Kidney epithelial cell (primary cell): ENCODE results near the gene SEMA3C. TPM values are rescaled to one million over a fixed set of nuclear protein-coding genes. Genes with fewer than 3 reads are reported as not detected.

Experiments used
- DNase-seq: peaks from one replicate; pipeline ENCODE4 v3.0.0-alpha.2; 2010; ENCODE audit warnings: low read depth
- H3K27me3 ChIP-seq: 2 replicates; pipeline ENCODE4 v1.6.0; 2011; ENCODE audit warnings: low read length; ENCODE audit not compliant: control insufficient read depth, insufficient read depth
- H3K36me3 ChIP-seq: 2 replicates; pipeline ENCODE4 v1.5.1; 2011; ENCODE audit warnings: low read length; ENCODE audit not compliant: control insufficient read depth, insufficient read depth
- H3K4me3 ChIP-seq: 2 replicates; pipeline ENCODE4 v1.5.1; 2011; ENCODE audit warnings: low read depth, mild to moderate bottlenecking, control low read depth, low read length
- total RNA-seq: library from RNA; depleted of rRNA; stranded (reverse); fragments of >200 nt; gene quantifications from 2 replicates; pipeline ENCODE4 v1.2.3, GENCODE V29; 2015
- TF ChIP-seq, protein P1 (sequence below): IDR thresholded peaks from 2 replicates; pipeline ENCODE4 v1.5.1; 2011; ENCODE audit warnings: mild to moderate bottlenecking, moderate library complexity, low read length, control low read depth, inconsistent platforms; ENCODE audit not compliant: insufficient read depth, poor library complexity, severe bottlenecking

SEMA3C gene
- total RNA-seq, 1 donor from 2014 or later = 113 TPM

DNA sequence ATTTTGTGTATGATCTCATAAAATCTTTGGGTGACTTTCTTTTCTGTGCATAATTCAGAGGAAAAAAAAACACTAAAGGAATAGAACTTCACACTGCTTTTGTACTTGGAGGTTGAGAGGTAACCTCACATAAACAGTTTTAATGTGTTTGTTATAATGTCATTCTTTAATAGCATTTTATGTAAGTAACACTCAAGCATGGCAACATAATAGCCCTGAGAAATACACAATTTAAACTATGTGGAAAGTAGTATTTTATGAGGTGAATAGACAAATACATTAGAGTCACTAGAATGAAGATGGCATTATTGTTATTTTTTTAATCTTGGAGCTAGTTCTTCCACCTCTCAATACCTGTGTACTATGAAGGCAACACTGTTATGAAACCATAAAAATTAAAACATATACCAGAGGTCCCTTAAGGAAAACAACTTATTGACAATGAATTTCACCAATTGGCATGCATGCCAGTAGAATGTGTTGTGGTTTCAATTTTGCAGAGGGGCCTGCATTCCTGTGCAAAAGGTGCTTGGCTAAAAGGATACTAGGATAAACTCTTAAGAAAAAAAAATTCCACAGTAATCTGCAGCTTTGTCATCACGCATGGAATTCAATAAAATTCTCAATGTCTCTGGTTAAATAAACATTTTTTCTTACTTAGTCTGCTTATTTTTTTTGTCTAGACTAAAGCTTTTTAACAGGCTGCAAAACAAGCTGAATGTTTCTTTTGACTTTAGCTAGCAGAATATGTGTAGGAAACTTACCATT is 177.9 kb downstream of the SEMA3C start:
- Histone ChIP-seq H3K36me3 (no peaks in the 10 kb centered on the region), H3K4me3 (no peak overlapping the region), H3K27me3 (no peaks in the 10 kb centered on the region)
- TF ChIP-seq, protein P1, sequence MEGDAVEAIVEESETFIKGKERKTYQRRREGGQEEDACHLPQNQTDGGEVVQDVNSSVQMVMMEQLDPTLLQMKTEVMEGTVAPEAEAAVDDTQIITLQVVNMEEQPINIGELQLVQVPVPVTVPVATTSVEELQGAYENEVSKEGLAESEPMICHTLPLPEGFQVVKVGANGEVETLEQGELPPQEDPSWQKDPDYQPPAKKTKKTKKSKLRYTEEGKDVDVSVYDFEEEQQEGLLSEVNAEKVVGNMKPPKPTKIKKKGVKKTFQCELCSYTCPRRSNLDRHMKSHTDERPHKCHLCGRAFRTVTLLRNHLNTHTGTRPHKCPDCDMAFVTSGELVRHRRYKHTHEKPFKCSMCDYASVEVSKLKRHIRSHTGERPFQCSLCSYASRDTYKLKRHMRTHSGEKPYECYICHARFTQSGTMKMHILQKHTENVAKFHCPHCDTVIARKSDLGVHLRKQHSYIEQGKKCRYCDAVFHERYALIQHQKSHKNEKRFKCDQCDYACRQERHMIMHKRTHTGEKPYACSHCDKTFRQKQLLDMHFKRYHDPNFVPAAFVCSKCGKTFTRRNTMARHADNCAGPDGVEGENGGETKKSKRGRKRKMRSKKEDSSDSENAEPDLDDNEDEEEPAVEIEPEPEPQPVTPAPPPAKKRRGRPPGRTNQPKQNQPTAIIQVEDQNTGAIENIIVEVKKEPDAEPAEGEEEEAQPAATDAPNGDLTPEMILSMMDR = no peak
- DNase-seq = no peak

DNA sequence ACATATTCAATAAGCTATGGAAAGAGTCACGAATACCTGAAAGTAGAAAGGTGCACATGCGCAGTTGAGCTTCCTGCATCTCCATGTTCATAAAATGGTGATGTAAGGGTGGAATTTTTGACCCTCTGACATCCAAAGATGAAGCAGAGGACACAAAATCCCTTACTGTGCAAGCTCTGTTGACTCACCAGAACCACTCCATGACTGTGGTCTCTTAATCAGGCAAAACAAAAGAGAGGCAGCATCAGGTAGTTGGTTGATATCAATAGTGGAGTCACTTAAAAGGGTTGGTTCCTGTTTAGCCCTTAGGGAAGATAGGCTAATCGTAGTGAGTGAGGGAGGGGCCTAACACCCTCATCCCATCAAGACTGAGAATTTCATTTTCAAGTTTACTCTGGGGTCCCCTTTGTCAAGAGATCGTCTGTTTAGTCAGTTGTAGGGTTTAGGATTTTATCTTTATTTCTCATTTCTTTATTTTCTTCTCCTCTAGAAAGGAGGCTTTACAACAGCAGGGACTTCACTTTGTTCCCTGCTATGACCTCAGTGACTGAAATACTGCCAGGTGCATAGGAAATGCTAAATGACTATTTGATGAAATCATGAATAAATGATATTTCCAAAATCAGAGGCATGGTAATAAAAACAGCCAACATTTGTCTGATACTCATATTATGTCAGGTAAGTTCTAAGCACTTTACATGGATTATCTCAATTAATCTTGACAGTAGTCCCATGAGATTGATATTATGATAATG is 182.3 kb downstream of the SEMA3C start:
- Histone ChIP-seq H3K27me3 (no peaks in the 10 kb centered on the region), H3K4me3 (no peak overlapping the region), H3K36me3 (no peaks in the 10 kb centered on the region)
- DNase-seq = no peak
- TF ChIP-seq, protein P1 = no peak

DNA sequence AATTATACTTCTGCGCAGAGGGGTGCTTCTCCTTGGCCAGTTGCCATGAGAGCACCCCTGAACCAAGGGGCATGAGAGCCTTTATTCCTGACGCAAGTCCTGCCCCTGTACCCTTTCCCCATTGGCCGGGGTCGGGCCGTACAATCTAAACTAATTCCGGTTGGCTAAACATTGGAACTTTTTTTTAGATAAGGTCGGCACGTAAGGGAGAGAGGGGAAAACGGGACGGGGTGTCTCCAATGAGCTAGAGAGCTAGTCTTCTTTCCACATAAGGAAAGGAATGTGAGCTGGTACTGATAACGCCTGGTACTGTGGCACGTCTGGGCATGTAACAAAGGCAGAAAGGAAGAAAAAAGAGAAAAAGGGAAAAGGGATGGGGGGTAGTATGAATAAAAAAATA is 183.5 kb downstream of the SEMA3C start:
- no peak overlapping the region for H3K4me3 ChIP-seq
- DNase-seq = no peak
- no peaks in the 10 kb centered on the region for H3K27me3 ChIP-seq
- H3K36me3 ChIP-seq = no peaks in the 10 kb centered on the region
- TF ChIP-seq, protein P1 = no peak

DNA sequence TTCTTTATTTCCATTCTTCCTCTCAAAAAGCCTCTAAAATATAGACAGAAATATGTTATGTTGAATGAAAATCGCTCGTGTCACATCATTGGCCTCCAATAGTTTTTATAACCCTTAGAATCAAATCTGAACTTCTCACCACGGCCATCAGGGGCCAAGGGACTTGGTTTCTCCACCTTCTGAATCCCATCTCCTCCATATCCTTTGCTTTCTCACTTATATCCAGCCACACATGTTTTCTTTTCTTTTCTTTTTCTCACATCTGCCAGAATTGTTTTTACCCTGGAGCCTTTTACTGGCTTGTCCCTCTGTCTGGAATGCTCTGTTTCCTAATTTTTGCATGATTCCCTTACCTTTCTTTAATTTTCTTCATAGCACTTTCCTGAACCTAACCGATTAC is 184.8 kb downstream of the SEMA3C start:
- TF ChIP-seq, protein P1 = no peak
- DNase-seq = no peak

DNA sequence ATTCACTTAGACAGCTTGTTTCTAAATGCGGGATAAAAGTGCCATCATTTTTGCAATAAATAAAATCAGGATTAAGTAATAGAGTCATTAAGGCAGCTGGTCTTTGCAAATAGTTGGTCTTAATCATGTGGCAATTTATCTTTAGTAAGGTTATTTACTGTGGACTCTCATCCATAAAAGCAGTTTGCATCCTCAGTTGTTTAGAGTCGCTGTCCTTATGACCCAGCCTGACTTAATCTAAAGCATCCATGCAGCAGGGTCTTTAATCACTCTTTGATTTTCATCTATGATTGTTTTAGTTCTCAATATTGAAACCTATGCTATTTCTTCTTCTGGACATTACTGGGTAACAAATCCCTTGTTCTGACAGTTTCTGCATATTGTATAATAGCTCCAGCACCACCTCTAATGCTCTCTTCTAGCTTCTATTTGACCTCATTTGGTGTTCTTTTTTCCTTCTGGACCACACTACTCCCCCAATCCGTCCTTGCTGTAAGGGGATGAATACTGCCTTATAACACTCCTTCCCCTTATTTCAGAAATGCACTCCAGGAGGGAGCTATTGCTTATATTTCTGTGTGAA is 185.4 kb downstream of the SEMA3C start:
- TF ChIP-seq, protein P1 = no peak
- no peaks in the 10 kb centered on the region for H3K27me3 ChIP-seq
- no peak for DNase-seq

More for the DNA sequence above, 184.8 kb downstream of the SEMA3C start:
- Histone ChIP-seq H3K4me3 (no peak overlapping the region), H3K27me3 (no peaks in the 10 kb centered on the region), H3K36me3 (no peaks in the 10 kb centered on the region)

More for the DNA sequence above, 185.4 kb downstream of the SEMA3C start:
- H3K36me3 ChIP-seq = no peaks in the 10 kb centered on the region
- H3K4me3 ChIP-seq = no peak overlapping the region
